VCaP (cell line): ENCODE results near the gene RALGAPA1.
"Not testable (repeated sequence)": the region's sequence is repeated elsewhere in the genome, so short reads cannot be mapped to it uniquely, and the experiment has no call there.

Experiments used
- H3K27ac ChIP-seq: fragments of 450-650 bp; 2 replicates; pipeline ENCODE4 v1.5.1; 2017
- TF ChIP-seq, protein P1 (sequence below): fragments of 450-650 bp; conservative IDR thresholded peaks from 2 replicates; pipeline ENCODE4 v1.5.1; 2017; ENCODE audit warnings: mild to moderate bottlenecking, moderate library complexity

Gene RALGAPA1

DNA sequence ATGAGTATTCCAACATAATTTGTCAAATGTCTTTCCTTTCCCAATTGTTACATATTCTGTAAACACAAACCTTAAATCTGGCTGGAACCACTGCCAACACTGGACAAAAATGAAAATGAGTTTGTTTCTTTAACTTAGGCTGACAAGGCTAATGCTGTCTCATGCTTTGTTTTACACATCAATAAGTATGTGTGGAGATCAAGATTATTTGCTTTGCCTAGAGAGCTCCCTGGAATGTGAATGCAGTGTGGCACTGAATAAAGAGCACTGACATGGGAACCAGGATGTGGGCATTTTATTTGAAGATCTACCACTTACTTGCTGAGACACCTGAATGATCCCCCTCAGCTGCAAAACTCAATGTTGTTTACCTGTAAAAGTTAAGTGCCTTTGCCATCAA, 61.7 kb downstream of the RALGAPA1 start:
- TF ChIP-seq, protein P1, sequence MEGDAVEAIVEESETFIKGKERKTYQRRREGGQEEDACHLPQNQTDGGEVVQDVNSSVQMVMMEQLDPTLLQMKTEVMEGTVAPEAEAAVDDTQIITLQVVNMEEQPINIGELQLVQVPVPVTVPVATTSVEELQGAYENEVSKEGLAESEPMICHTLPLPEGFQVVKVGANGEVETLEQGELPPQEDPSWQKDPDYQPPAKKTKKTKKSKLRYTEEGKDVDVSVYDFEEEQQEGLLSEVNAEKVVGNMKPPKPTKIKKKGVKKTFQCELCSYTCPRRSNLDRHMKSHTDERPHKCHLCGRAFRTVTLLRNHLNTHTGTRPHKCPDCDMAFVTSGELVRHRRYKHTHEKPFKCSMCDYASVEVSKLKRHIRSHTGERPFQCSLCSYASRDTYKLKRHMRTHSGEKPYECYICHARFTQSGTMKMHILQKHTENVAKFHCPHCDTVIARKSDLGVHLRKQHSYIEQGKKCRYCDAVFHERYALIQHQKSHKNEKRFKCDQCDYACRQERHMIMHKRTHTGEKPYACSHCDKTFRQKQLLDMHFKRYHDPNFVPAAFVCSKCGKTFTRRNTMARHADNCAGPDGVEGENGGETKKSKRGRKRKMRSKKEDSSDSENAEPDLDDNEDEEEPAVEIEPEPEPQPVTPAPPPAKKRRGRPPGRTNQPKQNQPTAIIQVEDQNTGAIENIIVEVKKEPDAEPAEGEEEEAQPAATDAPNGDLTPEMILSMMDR, result no peak

DNA sequence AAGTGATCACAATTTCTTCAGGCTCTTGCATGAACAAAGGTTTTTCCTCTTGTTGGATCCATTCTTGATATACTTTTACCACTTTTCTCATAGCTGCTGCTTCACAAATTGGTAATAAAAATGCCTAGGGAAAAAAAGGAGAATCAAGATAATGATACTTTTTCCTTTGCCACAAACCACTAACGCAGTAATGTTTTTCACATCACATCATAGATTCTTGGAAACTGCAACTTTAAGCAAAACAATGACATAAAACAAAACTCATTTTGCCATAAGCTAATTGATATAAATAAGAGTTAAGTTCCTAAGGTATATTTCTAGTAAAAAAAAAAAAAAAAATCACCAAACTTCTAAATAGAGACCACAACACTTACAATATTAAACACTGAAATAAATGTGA, 66.7 kb downstream of the RALGAPA1 start:
- TF ChIP-seq, protein P1, result no peak
- no peak overlapping the region for H3K27ac ChIP-seq

More for the DNA sequence above, 61.7 kb downstream of the RALGAPA1 start:
- H3K27ac ChIP-seq, result peak overlapping the region; percentile 16; the same call in 1 of the 2 replicates

DNA sequence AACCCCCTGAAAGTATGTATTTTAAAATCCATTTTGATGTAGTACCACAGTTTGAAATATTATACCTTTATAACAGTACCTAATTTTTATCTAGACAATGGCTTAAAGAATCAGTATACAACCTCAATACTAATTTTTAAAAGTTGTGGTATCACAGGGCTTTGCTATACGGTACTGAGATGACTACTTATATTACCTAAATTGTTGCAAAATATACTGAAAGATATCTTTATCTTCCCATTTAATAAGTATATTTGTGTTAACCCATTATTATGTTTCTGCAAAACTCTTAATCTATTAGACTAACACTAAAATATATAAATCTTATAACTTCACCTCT, 67.1 kb downstream of the RALGAPA1 start:
- TF ChIP-seq, protein P1, result no peak
- no peak overlapping the region for H3K27ac ChIP-seq

DNA sequence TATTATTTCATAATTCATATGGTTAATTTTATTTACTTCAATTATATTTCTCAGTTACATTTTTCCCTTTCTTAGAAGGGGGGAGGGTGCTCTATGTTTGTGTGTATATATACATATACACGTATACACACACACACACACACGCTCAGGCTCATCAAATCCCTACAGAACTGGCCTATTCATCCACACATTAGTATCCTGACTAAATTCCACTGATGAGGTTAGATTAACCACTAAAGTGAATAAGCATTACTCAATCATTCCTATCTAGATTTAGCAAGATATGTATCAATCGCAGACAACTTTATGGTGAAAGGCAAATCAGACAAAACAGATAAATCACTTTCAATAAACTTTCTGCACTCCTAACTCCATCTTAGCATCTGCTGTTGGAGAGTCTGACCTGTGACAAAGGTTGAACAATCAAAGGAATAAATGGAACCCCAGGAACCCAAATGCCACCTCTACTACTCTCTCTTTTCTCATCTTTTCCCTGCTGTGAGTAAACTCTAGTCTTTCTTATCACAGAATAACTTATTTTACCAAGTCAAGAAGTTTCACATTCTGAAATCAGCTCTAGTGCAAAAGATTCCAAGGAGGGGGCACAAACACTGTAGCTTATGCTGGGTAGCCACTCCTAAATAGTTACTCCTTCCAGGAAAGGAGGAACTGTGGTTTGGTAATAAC, 67.6 kb downstream of the RALGAPA1 start:
- no peak overlapping the region for H3K27ac ChIP-seq
- TF ChIP-seq, protein P1, result no peak

DNA sequence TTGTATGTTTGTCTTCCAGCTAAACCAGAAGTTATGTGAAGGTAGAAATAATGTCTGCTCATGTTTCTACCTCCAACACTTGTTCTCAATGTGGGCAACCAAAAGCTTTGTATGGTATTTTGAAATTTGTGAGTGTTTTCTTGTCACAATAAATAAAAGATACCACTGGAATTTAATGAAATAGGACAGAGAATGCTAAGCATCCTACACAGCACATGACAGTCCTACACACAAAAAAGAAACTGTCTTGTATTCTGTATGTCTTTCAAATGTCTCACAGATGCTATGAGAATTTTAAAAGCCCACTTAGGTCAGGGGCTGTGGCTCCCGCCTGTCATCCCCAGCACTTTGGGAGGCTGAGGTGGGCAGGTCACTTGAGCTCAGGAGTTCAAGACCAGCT, 68.9 kb downstream of the RALGAPA1 start:
- TF ChIP-seq, protein P1, result no peak
- no peak overlapping the region for H3K27ac ChIP-seq

DNA sequence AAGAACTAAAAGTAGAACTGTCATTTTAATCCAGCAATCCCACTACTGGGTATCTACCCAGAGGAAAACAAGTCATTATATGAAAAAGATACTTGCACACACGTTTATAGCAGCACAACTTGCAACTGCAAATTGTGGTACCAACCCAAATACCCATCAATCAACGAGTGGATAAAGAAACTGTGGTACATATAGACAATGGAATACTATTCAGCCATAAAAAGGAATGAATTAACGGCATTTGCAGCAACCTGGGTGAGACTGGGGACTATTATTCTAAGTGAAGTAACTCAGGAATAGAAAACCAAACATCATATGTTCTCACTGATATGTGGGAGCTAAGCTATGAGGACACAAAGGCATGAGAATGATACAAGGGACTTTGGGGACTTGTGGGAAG, 73.9 kb downstream of the RALGAPA1 start:
- H3K27ac ChIP-seq, result not testable (repeated sequence)

DNA sequence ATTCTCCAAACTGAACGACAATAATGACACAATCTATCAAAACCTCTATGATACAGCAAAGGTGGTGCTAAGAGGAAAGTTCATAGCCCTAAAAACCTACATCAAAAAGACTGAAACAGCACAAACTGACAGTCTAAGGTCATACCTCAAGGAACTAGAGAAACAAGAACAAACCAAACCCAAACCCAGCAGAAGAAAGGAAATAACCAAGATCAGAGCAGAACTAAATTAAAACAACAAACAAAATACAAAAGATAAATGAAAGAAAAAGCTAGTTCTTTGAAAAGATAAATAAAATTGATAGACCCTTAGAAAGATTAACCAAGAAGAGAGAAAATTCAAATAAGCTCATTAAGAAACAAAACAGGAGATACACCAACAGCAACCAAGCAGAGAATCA, 75.6 kb downstream of the RALGAPA1 start:
- not testable (repeated sequence) for H3K27ac ChIP-seq

DNA sequence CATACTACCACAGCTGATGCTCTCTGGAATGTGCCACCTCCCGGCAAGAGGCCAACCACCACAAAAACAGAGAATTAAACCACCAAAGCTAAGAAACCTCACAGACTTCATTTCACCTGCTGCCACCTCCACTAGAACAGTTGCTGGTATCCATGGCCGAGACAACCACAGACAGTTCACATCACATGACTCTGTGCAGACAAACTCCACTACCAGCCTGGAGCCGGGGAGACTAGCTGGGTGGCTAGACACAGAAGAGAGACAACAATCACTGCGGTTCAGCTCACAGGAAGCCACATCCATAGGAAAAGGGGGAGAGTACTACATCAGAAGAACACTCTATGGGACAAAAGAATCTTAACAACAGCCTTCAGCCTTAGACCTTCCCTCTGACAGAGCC, 78.2 kb downstream of the RALGAPA1 start:
- no peak overlapping the region for H3K27ac ChIP-seq
- TF ChIP-seq, protein P1, result no peak

DNA sequence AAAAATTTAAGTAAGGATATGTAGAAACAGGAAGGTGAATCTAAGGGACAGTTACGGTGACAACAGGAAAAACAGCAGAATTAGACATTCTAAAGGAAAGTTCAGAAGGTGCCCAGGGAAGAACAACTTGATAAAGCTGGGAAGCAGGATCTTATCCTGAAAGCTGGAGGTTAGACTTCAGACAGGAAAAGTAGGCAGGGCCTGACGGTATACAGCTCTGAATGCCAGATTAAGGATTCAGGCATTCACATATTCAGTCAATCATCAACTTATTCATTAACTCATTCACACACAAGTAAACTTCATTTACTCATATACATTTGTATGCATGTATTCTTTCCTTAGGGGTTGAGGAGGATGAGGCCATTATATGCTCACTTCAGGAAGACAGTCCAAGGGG, 81.3 kb downstream of the RALGAPA1 start:
- peak overlapping the region; percentile 48 for H3K27ac ChIP-seq
- TF ChIP-seq, protein P1, result no peak
